Stimulated activated CD4-positive, alpha-beta T cell treated with anti-CD3 and anti-CD28 coated beads, Interleukin-15, amount 100 ng/mL, for 1 hour (primary cell): ENCODE results near the gene GRHL3.

Source experiments
- DNase-seq, 2 donors: peaks; one replicate each; pipeline ENCODE4 v3.0.0-alpha.2; 2020; ENCODE audit warnings: low read depth in 1 of 2, low spot score in 1 of 2

Gene GRHL3

DNA sequence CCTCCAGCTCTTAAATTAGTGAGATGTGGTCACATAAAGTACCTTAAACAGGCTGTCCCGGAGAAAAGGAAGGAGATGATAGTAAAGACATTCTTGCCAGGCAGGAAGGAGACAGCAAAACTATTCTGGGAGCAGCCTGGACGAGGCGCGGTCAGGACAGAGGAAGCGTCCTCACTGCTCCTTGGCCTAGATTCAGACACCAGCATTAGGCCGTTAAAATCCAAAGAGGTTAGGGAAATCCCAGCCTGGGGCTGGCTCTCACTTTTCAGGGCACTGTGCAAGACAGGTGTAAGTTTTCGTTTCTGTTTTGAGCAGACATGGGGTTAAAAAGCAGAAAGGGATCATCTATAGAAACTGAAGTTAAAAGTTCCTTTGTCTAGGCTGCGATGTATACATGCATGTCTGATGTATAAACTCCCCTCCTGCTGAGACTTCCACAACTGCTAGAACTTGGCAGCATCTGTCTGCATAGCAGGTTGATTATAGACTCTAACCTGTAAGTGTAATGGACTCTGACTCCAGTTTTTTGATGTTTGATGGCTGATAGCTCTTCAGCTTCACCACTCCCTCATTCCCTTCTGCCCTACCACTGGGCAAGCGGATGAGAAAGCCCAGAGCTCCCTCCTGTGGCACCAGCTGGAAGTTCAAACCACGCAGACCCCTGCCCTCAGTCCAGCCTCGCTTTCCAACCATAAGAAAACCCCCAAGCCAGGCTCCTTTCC is 72.9 kb downstream of the GRHL3 start:
- peak; percentile 16 to 45 for DNase-seq

DNA sequence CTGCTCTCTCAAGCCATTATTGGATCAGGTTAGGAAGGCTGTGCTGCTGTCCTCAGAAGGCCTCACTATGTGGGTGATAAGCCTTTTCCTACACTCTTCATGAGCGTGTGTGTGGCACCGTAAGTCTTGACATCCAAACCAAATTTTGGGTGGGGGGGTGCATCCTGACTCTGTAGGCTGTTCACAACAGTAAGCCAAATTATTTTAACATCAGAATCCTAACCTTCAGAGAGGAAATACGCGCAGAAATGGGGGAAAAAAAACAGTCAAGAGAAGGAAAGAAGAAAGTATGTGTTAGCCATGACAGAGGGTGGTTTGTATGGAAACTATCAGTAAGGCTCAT is 73.4 kb downstream of the GRHL3 start:
- DNase-seq: no peak

- no peak for DNase-seq
These were observed 74.0 kb downstream of the GRHL3 start for GRCh38 chr1:24392982-24393650.

GRCh38 chr1:24393892-24394291 is 74.7 kb downstream of the GRHL3 start:
- no peak for DNase-seq

DNA sequence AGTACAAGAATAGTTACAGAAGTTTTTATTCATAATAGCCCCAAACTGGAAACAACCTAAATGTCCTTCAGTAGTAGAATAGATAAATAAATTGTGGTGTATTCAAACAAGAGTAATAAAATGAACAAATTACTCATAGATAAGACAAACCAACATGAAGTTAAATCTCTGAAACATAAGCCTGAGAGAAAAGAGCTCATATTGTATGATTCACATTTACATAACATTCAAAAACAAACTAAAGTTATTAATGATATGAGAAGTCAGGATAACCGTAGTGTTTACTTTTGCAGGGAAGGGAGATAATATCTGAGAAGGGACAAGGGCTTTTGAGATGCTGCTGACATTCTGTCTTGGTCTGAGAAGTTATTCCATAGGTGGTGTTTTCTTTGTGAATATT is 80.9 kb downstream of the GRHL3 start:
- no peak for DNase-seq

DNA sequence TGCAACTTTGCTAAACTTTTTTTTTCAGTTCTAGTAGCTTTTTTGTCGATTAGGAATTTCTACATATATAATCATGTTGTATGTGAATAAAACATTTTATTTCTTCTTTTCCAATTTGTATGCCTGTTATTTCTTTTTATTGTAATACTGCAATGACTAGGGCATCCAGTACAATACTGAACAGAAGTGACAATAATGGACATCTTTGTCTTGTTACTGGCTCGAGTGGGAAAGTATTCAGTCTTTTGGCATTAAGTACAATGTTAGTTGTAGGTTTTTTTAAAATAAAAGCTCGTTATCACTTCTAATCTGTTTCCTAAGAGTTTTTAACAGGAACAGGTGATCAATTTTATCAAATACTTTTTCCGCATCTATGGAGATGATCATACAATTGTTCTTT is 84.6 kb downstream of the GRHL3 start:
- no peak for DNase-seq
